ENCODE data around the gene EME1. TPM values are rescaled to one million over a fixed set of nuclear protein-coding genes. Genes with fewer than 3 reads are reported as not detected.

The EME1 gene
- total RNA-seq, 6 experiments from 2014 or later = 0.12 to 1.3 (median 0.66) TPM; not detected in 2

- H3K36me3 ChIP-seq = no peaks in the 10 kb centered on the region
- WGBS (ENCODE audit: insufficient coverage, low coverage, low lambda C conversion rate, missing lambda C conversion rate) = 89% methylated on average over 2 of the region's 2 CpGs
- no peaks in the 10 kb centered on the region for H3K9me3 ChIP-seq
- DNase-seq (no peak), ATAC-seq (no peak)
- no peak overlapping the region for H3K27ac ChIP-seq
- no peaks in the 10 kb centered on the region for H3K4me1 ChIP-seq
- TF ChIP-seq POLR2A (IDR thresholded peaks at IDR 0.05) = no peak
- TF ChIP-seq, protein P1, sequence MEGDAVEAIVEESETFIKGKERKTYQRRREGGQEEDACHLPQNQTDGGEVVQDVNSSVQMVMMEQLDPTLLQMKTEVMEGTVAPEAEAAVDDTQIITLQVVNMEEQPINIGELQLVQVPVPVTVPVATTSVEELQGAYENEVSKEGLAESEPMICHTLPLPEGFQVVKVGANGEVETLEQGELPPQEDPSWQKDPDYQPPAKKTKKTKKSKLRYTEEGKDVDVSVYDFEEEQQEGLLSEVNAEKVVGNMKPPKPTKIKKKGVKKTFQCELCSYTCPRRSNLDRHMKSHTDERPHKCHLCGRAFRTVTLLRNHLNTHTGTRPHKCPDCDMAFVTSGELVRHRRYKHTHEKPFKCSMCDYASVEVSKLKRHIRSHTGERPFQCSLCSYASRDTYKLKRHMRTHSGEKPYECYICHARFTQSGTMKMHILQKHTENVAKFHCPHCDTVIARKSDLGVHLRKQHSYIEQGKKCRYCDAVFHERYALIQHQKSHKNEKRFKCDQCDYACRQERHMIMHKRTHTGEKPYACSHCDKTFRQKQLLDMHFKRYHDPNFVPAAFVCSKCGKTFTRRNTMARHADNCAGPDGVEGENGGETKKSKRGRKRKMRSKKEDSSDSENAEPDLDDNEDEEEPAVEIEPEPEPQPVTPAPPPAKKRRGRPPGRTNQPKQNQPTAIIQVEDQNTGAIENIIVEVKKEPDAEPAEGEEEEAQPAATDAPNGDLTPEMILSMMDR (IDR thresholded peaks at IDR 0.05) = no peak
- intact Hi-C loops (cut with DNase I) = no loop called here
- no peak overlapping the region for H3K4me3 ChIP-seq
- H3K27me3 ChIP-seq = no peaks in the 10 kb centered on the region
These were observed 35.1 kb upstream of the EME1 start for GRCh38 chr17:50337956-50338355.

GRCh38 chr17:50338645-50339044, 34.4 kb upstream of the EME1 start:
- no peak overlapping the region for H3K4me3 ChIP-seq
- TF ChIP-seq, protein P1 (IDR thresholded peaks at IDR 0.05) = no peak
- no peak for TF ChIP-seq POLR2A (IDR thresholded peaks at IDR 0.05)
- intact Hi-C loops (cut with DNase I) = no loop called here
- no peaks in the 10 kb centered on the region for H3K36me3 ChIP-seq
- H3K9me3 ChIP-seq = no peaks in the 10 kb centered on the region
- DNase-seq (no peak), ATAC-seq (no peak)
- H3K27ac ChIP-seq = no peak overlapping the region
- no peaks in the 10 kb centered on the region for H3K4me1 ChIP-seq
- no peaks in the 10 kb centered on the region for H3K27me3 ChIP-seq

- intact Hi-C loops (cut with DNase I) = no loop called here
- no peak for DNase-seq
These were observed 33.6 kb upstream of the EME1 start for GRCh38 chr17:50339381-50339780.

DNA sequence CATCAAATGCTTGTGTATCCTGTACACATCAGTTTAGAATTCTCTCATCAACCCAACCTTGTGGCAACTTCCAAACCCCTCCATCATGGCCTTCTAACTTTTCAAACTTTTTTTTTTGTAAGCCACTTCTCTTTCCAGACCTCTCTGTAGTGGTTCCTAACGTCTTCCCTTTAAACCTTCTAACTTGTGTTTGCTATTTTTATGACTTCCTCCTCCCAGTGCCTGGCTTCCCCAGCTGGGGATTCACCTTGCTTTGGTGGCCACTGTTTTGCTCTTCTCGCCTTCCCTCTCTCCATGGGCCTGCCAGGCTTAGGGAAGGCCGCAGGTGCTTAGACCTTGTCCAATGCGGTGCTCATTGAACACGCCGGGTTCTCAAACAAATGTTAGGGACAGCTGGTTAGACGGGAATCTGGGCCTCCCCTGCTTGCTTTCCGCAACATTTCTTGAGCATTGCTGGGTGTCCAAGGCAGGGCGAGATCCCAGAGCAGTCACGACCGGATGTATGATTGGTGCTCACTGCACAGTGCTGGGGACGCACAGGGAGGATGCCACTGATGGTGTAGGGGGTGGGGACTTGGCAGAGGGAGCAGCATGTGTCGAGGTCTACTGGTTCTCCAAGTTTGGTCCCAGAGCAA, 28.2 kb upstream of the EME1 start:
- WGBS (ENCODE audit: insufficient coverage, low coverage, low lambda C conversion rate, missing lambda C conversion rate) = 62% methylated on average over 11 of the region's 13 CpGs
- TF ChIP-seq, protein P1 (IDR thresholded peaks at IDR 0.05) = no peak
- no peak for TF ChIP-seq POLR2A (IDR thresholded peaks at IDR 0.05)
- Histone ChIP-seq H3K4me1 (peaks cover 0 to 10% (median 3%) of the 10 kb centered on the region in 4 donors), H3K27me3 (no peaks in the 10 kb centered on the region), H3K36me3 (no peaks in the 10 kb centered on the region), H3K4me3 (no peak overlapping the region), H3K27ac (no peak overlapping the region), H3K9me3 (no peaks in the 10 kb centered on the region)
- ATAC-seq (peak in 2 of 4 donors; percentile 1 to 13), DNase-seq (peak in 1 of 3 donors; percentile 39)
- intact Hi-C loops (cut with DNase I) = no loop called here

More at GRCh38 chr17:50339381-50339780, 33.6 kb upstream of the EME1 start:
- ATAC-seq = no peak
- H3K9me3 ChIP-seq = no peaks in the 10 kb centered on the region
- no peaks in the 10 kb centered on the region for H3K27me3 ChIP-seq
- H3K4me1 ChIP-seq = no peaks in the 10 kb centered on the region
- no peak overlapping the region for H3K27ac ChIP-seq
- TF ChIP-seq, protein P1 (IDR thresholded peaks at IDR 0.05) = no peak
- no peak for TF ChIP-seq POLR2A (IDR thresholded peaks at IDR 0.05)
- no peak overlapping the region for H3K4me3 ChIP-seq
- H3K36me3 ChIP-seq = no peaks in the 10 kb centered on the region

All from right lobe of liver (tissue), 6 donors.